Erythroblast (primary cell): ENCODE results near the gene SLC19A1.

Experiments used
- GATA1 ChIP-seq: IDR thresholded peaks from 2 replicates; pipeline ENCODE4 v1.6.1; 2011; ENCODE audit warnings: low read depth, mild to moderate bottlenecking, control low read depth, low read length, moderate library complexity
- POLR2A ChIP-seq: IDR thresholded peaks from 2 replicates; pipeline ENCODE4 v1.6.1; 2011; ENCODE audit warnings: mild to moderate bottlenecking, low read length

GRCh38 chr21:45496968-45497845 lies 45.0 kb downstream of the SLC19A1 start:
- TF ChIP-seq POLR2A (no peak), GATA1 (no peak)
